ENCODE measurements around the gene LAMP1.

DNA sequence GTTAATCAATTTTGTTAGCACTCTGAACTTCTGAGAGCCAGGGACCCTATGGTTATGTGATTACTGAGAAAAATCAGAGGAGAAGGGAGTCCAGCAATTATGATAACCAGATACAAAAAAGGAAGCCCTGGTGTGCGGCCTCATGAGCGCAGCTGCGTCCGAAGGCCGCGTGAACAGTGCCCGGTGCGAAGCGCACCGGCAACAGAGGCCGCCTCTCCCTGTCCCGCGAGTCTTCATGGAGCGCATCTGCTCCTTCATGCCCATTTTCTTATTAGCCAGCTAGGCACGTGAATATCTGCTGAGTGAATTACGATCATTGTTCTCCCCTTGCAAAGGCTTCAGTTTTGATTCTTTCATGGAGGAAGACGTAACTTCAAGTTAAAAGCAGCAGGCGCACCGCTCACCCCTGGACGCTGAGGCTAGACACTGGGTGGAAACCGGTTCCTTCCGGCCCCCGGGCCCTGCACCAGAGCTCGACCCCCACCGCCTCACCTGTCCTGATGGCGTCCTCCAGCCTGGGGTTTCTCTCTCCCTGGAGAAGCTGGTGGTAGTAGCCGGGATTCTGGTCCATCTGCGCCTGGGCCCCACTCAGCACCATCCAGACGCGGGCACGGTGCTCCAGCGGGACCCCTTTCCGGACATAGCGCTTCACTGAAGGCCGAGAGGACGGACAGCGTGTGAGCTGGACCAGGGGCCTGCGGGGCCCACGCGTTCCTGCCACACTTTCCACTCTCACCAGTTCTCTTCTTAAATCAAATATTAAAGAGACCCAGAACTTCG lies 58.0 kb downstream of the LAMP1 start:
- TF ChIP-seq, protein P1, sequence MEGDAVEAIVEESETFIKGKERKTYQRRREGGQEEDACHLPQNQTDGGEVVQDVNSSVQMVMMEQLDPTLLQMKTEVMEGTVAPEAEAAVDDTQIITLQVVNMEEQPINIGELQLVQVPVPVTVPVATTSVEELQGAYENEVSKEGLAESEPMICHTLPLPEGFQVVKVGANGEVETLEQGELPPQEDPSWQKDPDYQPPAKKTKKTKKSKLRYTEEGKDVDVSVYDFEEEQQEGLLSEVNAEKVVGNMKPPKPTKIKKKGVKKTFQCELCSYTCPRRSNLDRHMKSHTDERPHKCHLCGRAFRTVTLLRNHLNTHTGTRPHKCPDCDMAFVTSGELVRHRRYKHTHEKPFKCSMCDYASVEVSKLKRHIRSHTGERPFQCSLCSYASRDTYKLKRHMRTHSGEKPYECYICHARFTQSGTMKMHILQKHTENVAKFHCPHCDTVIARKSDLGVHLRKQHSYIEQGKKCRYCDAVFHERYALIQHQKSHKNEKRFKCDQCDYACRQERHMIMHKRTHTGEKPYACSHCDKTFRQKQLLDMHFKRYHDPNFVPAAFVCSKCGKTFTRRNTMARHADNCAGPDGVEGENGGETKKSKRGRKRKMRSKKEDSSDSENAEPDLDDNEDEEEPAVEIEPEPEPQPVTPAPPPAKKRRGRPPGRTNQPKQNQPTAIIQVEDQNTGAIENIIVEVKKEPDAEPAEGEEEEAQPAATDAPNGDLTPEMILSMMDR (IDR thresholded peaks at IDR 0.05; ENCODE audit: low read depth, low read length, poor library complexity, severe bottlenecking): no peak
- TF ChIP-seq EZH2phosphoT487 (IDR thresholded peaks at IDR 0.05; ENCODE audit: borderline replicate concordance, low read length): no peak

All from DOHH2 (cell line).